ENCODE results near the gene KRTAP5-1.
"Not testable (repeated sequence)": the region's sequence is repeated elsewhere in the genome, so short reads cannot be mapped to it uniquely, and the experiment has no call there.

Gene KRTAP5-1

DNA sequence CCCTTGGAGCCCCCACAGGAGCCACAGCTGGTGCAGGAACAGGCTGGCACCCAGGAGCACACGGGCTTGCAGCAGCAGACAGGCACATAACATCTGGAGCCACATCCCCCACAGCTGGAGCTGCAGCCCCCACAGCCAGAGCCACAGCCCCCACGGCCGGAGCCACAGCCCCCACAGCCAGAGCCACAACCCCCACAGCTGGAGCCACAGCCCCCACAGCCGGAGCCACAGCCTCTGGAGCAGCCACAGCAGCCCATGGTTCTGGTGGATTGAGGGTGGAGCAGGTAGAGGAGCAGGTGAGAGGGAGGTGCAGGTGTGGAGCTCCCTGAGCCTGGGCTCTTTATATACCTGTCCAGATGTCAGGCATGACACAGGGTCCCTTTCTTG lies 12.9 kb upstream of the KRTAP5-1 start, which contains the start of gene KRTAP5-2:
KRTAP5-2 (minus strand) TSS at position 301 of the 387 bp plus-strand sequence; CDS start at position 257, 44 bp downstream.
- Histone ChIP-seq H3K36me3 (ENCODE audit: control insufficient read depth, insufficient read depth, low read length) (no peaks in the 10 kb centered on the region), H3K27me3 (replicated peaks; ENCODE audit: control insufficient read depth, insufficient read depth, low read length) (no peaks in the 10 kb centered on the region), H3K4me3 (replicated peaks; ENCODE audit: low read depth, low read length) (no peak within 1 kb of the TSS)
- TF ChIP-seq, protein P1, sequence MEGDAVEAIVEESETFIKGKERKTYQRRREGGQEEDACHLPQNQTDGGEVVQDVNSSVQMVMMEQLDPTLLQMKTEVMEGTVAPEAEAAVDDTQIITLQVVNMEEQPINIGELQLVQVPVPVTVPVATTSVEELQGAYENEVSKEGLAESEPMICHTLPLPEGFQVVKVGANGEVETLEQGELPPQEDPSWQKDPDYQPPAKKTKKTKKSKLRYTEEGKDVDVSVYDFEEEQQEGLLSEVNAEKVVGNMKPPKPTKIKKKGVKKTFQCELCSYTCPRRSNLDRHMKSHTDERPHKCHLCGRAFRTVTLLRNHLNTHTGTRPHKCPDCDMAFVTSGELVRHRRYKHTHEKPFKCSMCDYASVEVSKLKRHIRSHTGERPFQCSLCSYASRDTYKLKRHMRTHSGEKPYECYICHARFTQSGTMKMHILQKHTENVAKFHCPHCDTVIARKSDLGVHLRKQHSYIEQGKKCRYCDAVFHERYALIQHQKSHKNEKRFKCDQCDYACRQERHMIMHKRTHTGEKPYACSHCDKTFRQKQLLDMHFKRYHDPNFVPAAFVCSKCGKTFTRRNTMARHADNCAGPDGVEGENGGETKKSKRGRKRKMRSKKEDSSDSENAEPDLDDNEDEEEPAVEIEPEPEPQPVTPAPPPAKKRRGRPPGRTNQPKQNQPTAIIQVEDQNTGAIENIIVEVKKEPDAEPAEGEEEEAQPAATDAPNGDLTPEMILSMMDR (IDR thresholded peaks at IDR 0.05; ENCODE audit: insufficient read depth, low read length, poor library complexity, severe bottlenecking) = no peak
- DNase-seq (ENCODE audit: extremely low read depth, insufficient read length) = no peak

DNA sequence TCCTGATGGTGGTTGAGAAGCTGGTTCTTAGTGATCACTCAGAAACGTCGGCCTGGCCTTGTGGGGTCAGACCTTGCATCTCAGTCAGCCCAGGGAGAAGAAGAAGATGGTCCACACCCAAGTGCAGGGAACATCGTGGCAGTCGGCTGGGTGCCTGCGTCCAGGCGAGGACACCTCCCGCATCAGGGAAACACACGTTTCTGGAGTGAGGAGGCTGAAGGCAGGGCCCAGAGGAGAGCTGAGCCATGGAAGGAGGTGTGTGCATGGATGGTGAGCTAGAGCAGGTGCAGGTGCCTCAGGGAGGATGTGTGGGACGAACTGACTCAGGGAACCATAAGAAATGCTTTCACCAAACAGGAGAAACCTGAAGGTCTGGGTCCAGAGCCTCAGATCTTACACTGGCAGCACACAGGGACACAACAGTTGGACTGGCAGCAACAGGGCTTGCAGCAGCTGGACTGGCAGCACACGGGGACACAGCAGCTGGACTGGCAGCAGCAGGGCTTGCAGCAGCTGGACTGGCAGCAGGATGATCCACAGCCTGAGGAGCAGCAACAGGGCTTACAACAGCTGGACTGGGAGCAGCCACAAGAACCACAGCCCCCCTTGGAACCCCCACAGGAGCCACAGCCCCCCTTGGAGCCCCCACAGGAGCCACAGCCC lies 12.4 kb upstream of the KRTAP5-1 start:
- TF ChIP-seq, protein P1 (IDR thresholded peaks at IDR 0.05; ENCODE audit: insufficient read depth, low read length, poor library complexity, severe bottlenecking) = no peak
- no peak for DNase-seq (ENCODE audit: extremely low read depth, insufficient read length)
- no peaks in the 10 kb centered on the region for H3K36me3 ChIP-seq (ENCODE audit: control insufficient read depth, insufficient read depth, low read length)
- H3K4me3 ChIP-seq (replicated peaks; ENCODE audit: low read depth, low read length) = no peak overlapping the region
- no peaks in the 10 kb centered on the region for H3K27me3 ChIP-seq (replicated peaks; ENCODE audit: control insufficient read depth, insufficient read depth, low read length)

DNA sequence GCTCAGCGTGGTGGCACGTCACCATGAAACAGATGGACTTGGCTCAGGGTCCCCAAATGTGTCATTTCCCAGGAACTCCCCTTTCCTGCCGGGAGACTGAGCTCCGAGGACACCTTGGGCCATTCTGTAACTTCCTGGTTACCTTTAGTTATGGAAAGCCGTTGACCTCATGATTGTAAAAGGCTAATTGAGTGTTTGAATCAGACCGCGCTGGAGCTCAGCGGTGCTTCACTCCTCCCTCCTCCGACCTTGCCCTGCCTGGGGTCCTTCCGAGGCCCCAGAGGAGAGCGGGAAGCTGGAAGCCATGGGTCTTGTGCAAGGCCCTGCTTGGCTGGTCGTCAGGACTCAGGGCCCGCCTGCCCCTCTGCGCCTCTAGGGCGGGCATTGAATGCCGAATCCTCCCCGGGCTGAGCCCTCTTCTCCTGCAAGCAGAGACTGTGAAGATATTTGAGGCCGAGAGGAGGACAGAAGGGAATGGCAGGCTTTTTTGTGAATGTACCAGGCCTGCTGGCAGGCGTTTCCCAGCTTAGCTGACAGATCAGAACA lies 11.6 kb upstream of the KRTAP5-1 start:
- not testable (repeated sequence) for H3K36me3 ChIP-seq (ENCODE audit: control insufficient read depth, insufficient read depth, low read length); H3K27me3 ChIP-seq (replicated peaks; ENCODE audit: control insufficient read depth, insufficient read depth, low read length); H3K4me3 ChIP-seq (replicated peaks; ENCODE audit: low read depth, low read length); DNase-seq (ENCODE audit: extremely low read depth, insufficient read length)

DNA sequence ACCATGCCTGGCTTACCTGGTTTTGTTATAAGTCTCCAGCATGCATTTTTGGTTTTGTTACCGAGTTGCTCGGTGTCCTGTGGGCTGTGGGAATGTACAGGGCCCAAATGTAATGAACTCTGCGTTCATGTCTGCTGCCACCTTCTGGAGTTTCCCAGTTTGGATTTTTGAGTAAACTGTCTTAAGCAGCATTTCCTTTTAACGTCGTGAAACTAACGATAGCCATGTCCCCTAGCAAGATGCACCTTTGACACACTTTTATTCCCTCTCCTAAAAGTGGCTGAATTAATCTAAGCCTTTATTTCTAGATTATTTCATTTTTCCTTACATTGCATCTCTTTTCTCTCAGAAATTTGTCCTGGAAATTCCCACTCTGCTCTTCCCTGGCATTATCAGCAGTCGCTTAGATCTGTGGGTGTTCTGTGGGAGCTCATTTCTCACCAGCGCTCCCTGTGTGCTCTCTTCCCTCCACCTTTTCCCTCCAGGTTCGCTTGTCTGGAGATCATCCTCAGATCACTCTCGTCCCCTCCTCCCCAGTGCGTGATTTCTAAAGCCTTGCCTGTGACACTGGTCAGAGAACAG lies 11.0 kb upstream of the KRTAP5-1 start:
- not testable (repeated sequence) for H3K36me3 ChIP-seq (ENCODE audit: control insufficient read depth, insufficient read depth, low read length); DNase-seq (ENCODE audit: extremely low read depth, insufficient read length); H3K27me3 ChIP-seq (replicated peaks; ENCODE audit: control insufficient read depth, insufficient read depth, low read length); H3K4me3 ChIP-seq (replicated peaks; ENCODE audit: low read depth, low read length)

DNA sequence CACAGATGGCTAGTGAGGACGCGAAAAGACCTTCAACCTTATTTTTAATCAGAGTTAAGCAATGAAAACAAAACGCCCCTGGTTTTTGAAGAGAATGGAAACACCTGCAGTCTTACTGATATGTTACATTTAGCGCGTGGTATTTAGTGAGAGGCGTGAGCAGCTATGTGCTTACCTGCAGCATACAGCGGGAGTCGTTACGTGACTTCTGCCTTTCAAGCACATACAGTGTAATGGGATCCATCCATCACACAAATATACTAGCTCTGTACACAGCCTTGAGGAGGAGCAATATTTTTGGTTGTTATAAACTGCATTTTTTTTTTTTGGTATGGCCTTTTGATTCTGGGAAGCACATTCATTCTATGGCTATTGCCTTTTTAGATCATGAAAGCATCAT lies 7.5 kb upstream of the KRTAP5-1 start:
- TF ChIP-seq, protein P1 (IDR thresholded peaks at IDR 0.05; ENCODE audit: insufficient read depth, low read length, poor library complexity, severe bottlenecking) = no peak

DNA sequence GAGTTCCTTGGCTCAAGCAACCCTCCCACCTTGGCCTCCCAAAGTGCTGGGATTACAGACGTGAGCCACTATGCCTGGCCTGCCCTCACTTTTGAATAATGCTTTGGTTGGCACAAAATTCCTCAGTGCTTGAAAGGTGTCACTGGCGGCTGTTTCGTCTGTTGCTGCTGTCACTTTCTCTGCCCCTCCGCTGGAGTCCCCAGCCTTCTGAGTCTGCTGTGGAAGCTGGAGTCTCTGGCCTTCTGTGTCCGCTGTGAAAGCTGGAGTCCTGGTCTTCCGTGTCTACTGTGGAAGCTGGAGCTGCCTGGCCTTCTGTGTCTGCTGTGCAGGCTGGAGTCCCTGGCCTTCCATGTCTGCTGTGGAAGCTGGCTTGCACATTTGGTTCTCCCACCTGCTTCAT lies 4.9 kb upstream of the KRTAP5-1 start:
- no peak overlapping the region for H3K4me3 ChIP-seq (replicated peaks; ENCODE audit: low read depth, low read length)
- H3K36me3 ChIP-seq (ENCODE audit: control insufficient read depth, insufficient read depth, low read length) = no peaks in the 10 kb centered on the region
- TF ChIP-seq, protein P1 (IDR thresholded peaks at IDR 0.05; ENCODE audit: insufficient read depth, low read length, poor library complexity, severe bottlenecking) = no peak
- H3K27me3 ChIP-seq (replicated peaks; ENCODE audit: control insufficient read depth, insufficient read depth, low read length) = no peaks in the 10 kb centered on the region; the same call in 1 of the 2 replicates
- DNase-seq (ENCODE audit: extremely low read depth, insufficient read length) = no peak

More for the DNA sequence above, 7.5 kb upstream of the KRTAP5-1 start:
- Histone ChIP-seq H3K36me3 (ENCODE audit: control insufficient read depth, insufficient read depth, low read length) (no peaks in the 10 kb centered on the region), H3K27me3 (replicated peaks; ENCODE audit: control insufficient read depth, insufficient read depth, low read length) (no peaks in the 10 kb centered on the region; the same call in 1 of the 2 replicates), H3K4me3 (replicated peaks; ENCODE audit: low read depth, low read length) (no peak overlapping the region)
- no peak for DNase-seq (ENCODE audit: extremely low read depth, insufficient read length)

DNA sequence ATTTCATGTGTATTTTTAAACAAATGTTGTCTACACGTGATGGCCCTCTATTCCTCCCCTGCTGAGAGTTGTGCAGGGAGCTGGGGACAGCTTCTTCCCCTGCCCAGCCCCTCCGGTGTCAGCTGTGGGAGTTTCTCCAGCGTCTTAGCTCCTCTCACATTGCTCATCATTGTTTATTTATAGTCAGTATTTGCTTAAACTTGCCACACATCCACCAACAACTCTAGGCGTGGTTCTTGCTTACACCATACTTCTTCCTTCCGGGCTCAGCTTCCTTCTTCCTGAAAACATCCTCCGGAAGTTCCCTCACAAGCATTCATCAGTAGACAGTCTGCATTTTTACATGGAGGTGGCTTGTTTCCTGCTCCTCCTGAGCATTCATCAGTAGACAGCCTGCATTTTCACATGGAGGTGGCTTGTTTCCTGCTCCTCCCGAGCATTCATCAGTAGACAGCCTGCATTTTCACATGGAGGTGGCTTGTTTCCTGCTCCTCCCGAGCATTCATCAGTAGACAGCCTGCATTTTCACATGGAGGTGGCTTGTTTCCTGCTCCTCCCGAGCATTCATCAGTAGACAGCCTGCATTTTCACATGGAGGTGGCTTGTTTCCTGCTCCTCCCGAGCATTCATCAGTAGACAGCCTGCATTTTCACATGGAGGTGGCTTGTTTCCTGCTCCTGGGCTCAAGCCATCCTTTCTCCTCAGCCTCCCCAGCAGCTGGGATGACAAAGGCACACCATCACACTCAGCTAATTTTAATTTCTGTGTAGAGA lies 4.3 kb upstream of the KRTAP5-1 start:
- not testable (repeated sequence) for H3K27me3 ChIP-seq (replicated peaks; ENCODE audit: control insufficient read depth, insufficient read depth, low read length); H3K4me3 ChIP-seq (replicated peaks; ENCODE audit: low read depth, low read length); DNase-seq (ENCODE audit: extremely low read depth, insufficient read length); H3K36me3 ChIP-seq (ENCODE audit: control insufficient read depth, insufficient read depth, low read length)

Measured in GM06990 (cell line).